Measurements from ENCODE around the gene CROCC.

DNA sequence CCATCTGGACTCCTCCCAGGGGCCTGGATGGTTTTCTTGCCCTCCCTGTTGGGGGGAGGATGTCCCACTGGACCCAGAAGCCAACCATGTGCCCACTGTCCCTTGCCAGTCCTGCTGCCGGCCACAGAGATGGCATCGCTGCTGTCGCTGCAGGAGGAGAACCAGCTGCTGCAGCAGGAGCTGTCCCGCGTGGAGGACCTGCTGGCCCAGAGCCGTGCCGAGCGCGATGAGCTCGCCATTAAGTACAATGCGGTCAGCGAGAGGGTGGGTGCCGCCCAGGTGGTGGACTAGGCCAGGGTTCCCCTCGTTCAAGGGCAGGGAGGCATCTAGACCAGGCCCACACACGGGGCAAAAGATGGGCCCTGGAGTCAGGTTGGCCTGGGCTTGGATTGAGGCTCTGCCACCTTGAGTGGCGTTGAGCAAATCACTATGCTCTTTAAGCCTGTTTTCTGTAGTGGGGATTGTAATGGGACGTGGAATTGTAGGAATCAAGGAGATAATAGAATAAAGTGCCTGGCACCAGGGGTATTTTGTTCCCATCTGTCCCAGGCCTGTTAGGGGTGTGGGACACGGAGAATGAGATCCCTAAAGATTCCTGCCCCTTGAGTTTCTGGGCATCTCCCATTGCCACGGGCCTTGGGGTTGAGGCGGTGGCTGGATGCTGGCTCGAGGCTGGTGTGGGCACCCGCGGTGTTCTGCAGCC lies 2.6 kb downstream of the CROCC start:
- TF ChIP-seq POLR2A (IDR thresholded peaks at IDR 0.05; ENCODE audit: low read depth, low read length) (no peak), POLR2AphosphoS5 (IDR thresholded peaks at IDR 0.05; ENCODE audit: low read depth, low read length) (no peak), TAF1 (IDR thresholded peaks at IDR 0.05; ENCODE audit: borderline replicate concordance, low read depth, low read length) (no peak)
